Keratinocyte (primary cell): ENCODE results near the gene NDUFA9. TPM values are rescaled to one million over a fixed set of nuclear protein-coding genes. Genes with fewer than 3 reads are reported as not detected.

Experiments used
- DNase-seq: peaks from one replicate; pipeline ENCODE4 v3.0.0-alpha.2; 2011; ENCODE audit warnings: low read depth, missing footprints, low spot score
- FAIRE-seq: peaks from 2 replicates; lab custom pipeline; 2011; peaks lifted over from hg19 to GRCh38; lab: Jason Lieb, UNC
- H2AFZ ChIP-seq: 2 replicates; pipeline ENCODE4 v1.6.0; 2012; ENCODE audit warnings: low read length, control low read depth, inconsistent platforms; ENCODE audit not compliant: control insufficient read depth
- H3K27ac ChIP-seq: 2 replicates; pipeline ENCODE4 v1.5.1; 2011; ENCODE audit warnings: low read length; ENCODE audit not compliant: control insufficient read depth, insufficient read depth
- H3K27me3 ChIP-seq: 3 replicates; pipeline ENCODE4 v1.6.0; 2011; ENCODE audit warnings: low read length; ENCODE audit not compliant: control insufficient read depth, insufficient read depth; ENCODE audit errors: extremely low read depth
- H3K36me3 ChIP-seq, 2 experiments: 2 replicates in 1 of 2; 3 replicates in 1 of 2; pipeline ENCODE4 v1.5.1; 2011; ENCODE audit warnings: low read length in 2 of 2, mild to moderate bottlenecking in 1 of 2; ENCODE audit not compliant: control insufficient read depth in 2 of 2, insufficient read depth in 2 of 2; ENCODE audit errors: extremely low read depth in 1 of 2
- H3K4me1 ChIP-seq: 3 replicates; pipeline ENCODE4 v1.5.1; 2011; ENCODE audit warnings: low read length; ENCODE audit not compliant: control insufficient read depth, insufficient read depth; ENCODE audit errors: extremely low read depth
- H3K4me2 ChIP-seq: 3 replicates; pipeline ENCODE4 v1.6.0; 2011; ENCODE audit warnings: low read depth, low read length; ENCODE audit not compliant: control insufficient read depth, insufficient read depth; ENCODE audit errors: extremely low read depth
- H3K4me3 ChIP-seq, 3 experiments: fragments of 200-600 bp in 1 of 3; sonication (generic) in 1 of 3; 2 replicates in 2 of 3; 3 replicates in 1 of 3; pipeline ENCODE4 v1.5.1; 2011 to 2016; ENCODE audit warnings: low read length in 3 of 3, mild to moderate bottlenecking in 3 of 3, control low read depth in 2 of 3, inconsistent platforms in 1 of 3, low read depth in 1 of 3, mixed read lengths in 1 of 3, mixed run types in 1 of 3, moderate library complexity in 1 of 3; ENCODE audit not compliant: control insufficient read depth in 2 of 3, insufficient read depth in 2 of 3; ENCODE audit errors: extremely low read depth in 1 of 3
- H3K79me2 ChIP-seq: 2 replicates; pipeline ENCODE4 v1.6.0; 2012; ENCODE audit warnings: low read length; ENCODE audit not compliant: control insufficient read depth, insufficient read depth
- H3K9ac ChIP-seq: 3 replicates; pipeline ENCODE4 v1.6.0; 2011; ENCODE audit warnings: low read length; ENCODE audit not compliant: control insufficient read depth, insufficient read depth; ENCODE audit errors: extremely low read depth
- H3K9me1 ChIP-seq: 3 replicates; pipeline ENCODE4 v1.6.0; 2011; ENCODE audit warnings: low read length; ENCODE audit not compliant: control insufficient read depth, insufficient read depth; ENCODE audit errors: extremely low read depth
- H3K9me3 ChIP-seq: 2 replicates; pipeline ENCODE4 v1.5.1; 2012; ENCODE audit warnings: low read depth, low read length; ENCODE audit not compliant: control insufficient read depth
- H4K20me1 ChIP-seq: 3 replicates; pipeline ENCODE4 v1.6.0; 2011; ENCODE audit warnings: low read length; ENCODE audit not compliant: control insufficient read depth, insufficient read depth; ENCODE audit errors: extremely low read depth
- CTCF ChIP-seq, 3 experiments: IDR thresholded peaks in 1 of 3; conservative IDR thresholded peaks in 1 of 3; optimal IDR thresholded peaks in 1 of 3; 2 replicates in 2 of 3; 3 replicates in 1 of 3; pipeline versions ENCODE3 to v1.5.1; 2011; ENCODE audit warnings: low read length in 3 of 3, mild to moderate bottlenecking in 3 of 3, moderate library complexity in 2 of 3, control low read depth in 1 of 3, inconsistent platforms in 1 of 3; ENCODE audit not compliant: insufficient read depth in 2 of 3; ENCODE audit errors: extremely low read depth in 1 of 3
- EZH2 ChIP-seq: IDR thresholded peaks from one replicate; pipeline ENCODE4 v1.6.1; 2012; ENCODE audit warnings: inconsistent platforms, mild to moderate bottlenecking, low read length, moderate library complexity
- dilution Hi-C: fragments of 300-500 bp; cut with MboI; formaldehyde crosslinking; loops from one replicate; pipeline ENCODE4 v1.7.0; 2020; ENCODE audit warnings: low sequenced_read_pairs; ENCODE audit not compliant: extremely low pct_ligation_motif_present
- polyA plus RNA-seq, 5 experiments: library from polyadenylated mRNA; depleted of rRNA in 3 of 5; stranded (reverse) in 3 of 5; stranded (forward) in 1 of 5; unstranded in 1 of 5; fragments of >200 nt; gene quantifications; 1 replicate in 1 of 5; 2 replicates in 3 of 5; 3 replicates in 1 of 5; pipeline versions ENCODE4 v1.2.1 to v1.2.3, GENCODE V29; 2011 to 2012; ENCODE audit warnings: missing spikeins in 2 of 5, low read depth in 1 of 5, low replicate concordance in 1 of 5

NDUFA9 gene
- polyA plus RNA-seq, 1 donor (not counting 4 experiments of a cell fraction or from before 2014, with no cell fraction given) = 84.6 TPM

- DNase-seq (no peak), FAIRE-seq (no peak)
- peaks cover 2 to 8% of the 10 kb centered on the region in 2 experiments for H3K36me3 ChIP-seq
- H3K4me2 ChIP-seq = no peak overlapping the region
- H3K9me1 ChIP-seq = no peaks in the 10 kb centered on the region
- H3K9me3 ChIP-seq = no peaks in the 10 kb centered on the region
- H4K20me1 ChIP-seq = no peaks in the 10 kb centered on the region
- TF ChIP-seq EZH2 (no peak), CTCF (optimal IDR thresholded peaks at IDR 0.05 in 1 of 3, IDR thresholded peaks at IDR 0.05 in 1 of 3, conservative IDR thresholded peaks at IDR 0.05 in 1 of 3; ENCODE audit: extremely low read depth in 1 of 3, insufficient read depth in 2 of 3, low read length in 3 of 3) (no peak)
- H3K27me3 ChIP-seq = peaks cover 2% of the 10 kb centered on the region
- no peak overlapping the region for H3K9ac ChIP-seq
- H3K4me3 ChIP-seq = no peak overlapping the region
- H3K79me2 ChIP-seq = peaks cover 9% of the 10 kb centered on the region
- dilution Hi-C loops = no loop called here
- no peak overlapping the region for H3K27ac ChIP-seq
- no peak overlapping the region for H2AFZ ChIP-seq
- no peaks in the 10 kb centered on the region for H3K4me1 ChIP-seq
Measured at GRCh38 chr12:4603946-4604345, 45.0 kb upstream of the NDUFA9 start.

- peak overlapping the region; percentile 71 for H3K27ac ChIP-seq
- peaks cover 10% of the 10 kb centered on the region for H3K79me2 ChIP-seq
- no peak for TF ChIP-seq EZH2
- peak; percentile 97 to 99 (median 98) for TF ChIP-seq CTCF (optimal IDR thresholded peaks at IDR 0.05 in 1 of 3, IDR thresholded peaks at IDR 0.05 in 1 of 3, conservative IDR thresholded peaks at IDR 0.05 in 1 of 3; ENCODE audit: extremely low read depth in 1 of 3, insufficient read depth in 2 of 3, low read length in 3 of 3)
- H3K4me2 ChIP-seq = peak overlapping the region; percentile 63
- no peaks in the 10 kb centered on the region for H3K9me3 ChIP-seq
- H3K27me3 ChIP-seq = peaks cover 2% of the 10 kb centered on the region
- H3K4me3 ChIP-seq = peak overlapping the region; percentile 69 to 96 (median 93)
- peaks cover 2 to 8% of the 10 kb centered on the region in 2 experiments for H3K36me3 ChIP-seq
- dilution Hi-C loops = no loop called here
- H2AFZ ChIP-seq = peak overlapping the region; percentile 99
- FAIRE-seq = peak; percentile 96
- peak overlapping the region; percentile 91 for H3K9ac ChIP-seq
- no peaks in the 10 kb centered on the region for H4K20me1 ChIP-seq
- no peaks in the 10 kb centered on the region for H3K4me1 ChIP-seq
- DNase-seq = peak; percentile 28
- H3K9me1 ChIP-seq = no peaks in the 10 kb centered on the region
Measured at GRCh38 chr12:4604684-4605193, 44.2 kb upstream of the NDUFA9 start.
